Thyroid gland (tissue), 4 donors: ENCODE measurements around the gene NLRC5. TPM values are rescaled to one million over a fixed set of nuclear protein-coding genes. Genes with fewer than 3 reads are reported as not detected.
"Not testable (repeated sequence)": the region's sequence is repeated elsewhere in the genome, so short reads cannot be mapped to it uniquely, and the experiment has no call there.

Experiments
- DNase-seq, 2 donors: peaks; one replicate each; pipeline ENCODE4 v3.0.0-alpha.2; 2019
- H3K27ac ChIP-seq, 3 donors: fragments of 200-600 bp; sonication (generic); 1 replicate in 2 of 3; 2 replicates in 1 of 3; pipeline ENCODE4 v1.5.1; 2016 to 2019; ENCODE audit warnings: mild to moderate bottlenecking in 1 of 3, moderate library complexity in 1 of 3
- H3K27me3 ChIP-seq: fragments of 200-600 bp; sonication (generic); one replicate; pipeline ENCODE4 v1.5.1; 2019
- H3K36me3 ChIP-seq, 2 donors: fragments of 200-600 bp; sonication (generic); one replicate each; pipeline ENCODE4 v1.5.1; 2016 to 2019
- H3K4me1 ChIP-seq, 2 donors: fragments of 200-600 bp; sonication (generic); one replicate each; pipeline ENCODE4 v1.5.1; 2017 to 2019
- H3K4me3 ChIP-seq, 3 donors: fragments of 200-600 bp; sonication (generic); replicated peaks in 1 of 3; 1 replicate in 2 of 3; 2 replicates in 1 of 3; pipeline ENCODE4 v1.5.1; 2016; ENCODE audit warnings: mild to moderate bottlenecking in 1 of 3
- H3K9me3 ChIP-seq: fragments of 200-600 bp; sonication (generic); one replicate; pipeline ENCODE4 v1.5.1; 2017
- POLR2A ChIP-seq, 2 donors: fragments of 450-650 bp; IDR thresholded peaks; one replicate each; pipeline ENCODE4 v1.6.1; 2017; ENCODE audit warnings: antibody characterized with exemption in 2 of 2, mild to moderate bottlenecking in 2 of 2, moderate library complexity in 1 of 2
- WGBS, 2 donors: methylation state at CpG; one replicate each; pipeline ENCODE4 v1.1.5; 2017; 5-methylcytosine and 5-hydroxymethylcytosine counted together
- intact Hi-C: fragments of 100-400 bp; cut with DNase I; formaldehyde crosslinking; loops from one replicate; pipeline ENCODE4 v1.15.1; 2023
- total RNA-seq, 4 donors: library from RNA; depleted of rRNA; stranded (reverse); fragments of >200 nt; gene quantifications; one replicate each; pipeline ENCODE4 v1.2.3, GENCODE V29; 2016
- TF ChIP-seq, protein P1 (sequence below), 6 experiments: fragments of 200-600 bp in 3 of 6; fragments of 450-650 bp in 3 of 6; sonication (generic) in 3 of 6; IDR thresholded peaks; one replicate each; pipeline ENCODE4 v1.5.1; 2016 to 2019; ENCODE audit warnings: antibody characterized with exemption in 6 of 6, mild to moderate bottlenecking in 2 of 6, inconsistent platforms in 1 of 6, moderate library complexity in 1 of 6

NLRC5 gene
- total RNA-seq, 4 donors from 2014 or later = 14.1 to 33.5 (median 20.5) TPM

DNA sequence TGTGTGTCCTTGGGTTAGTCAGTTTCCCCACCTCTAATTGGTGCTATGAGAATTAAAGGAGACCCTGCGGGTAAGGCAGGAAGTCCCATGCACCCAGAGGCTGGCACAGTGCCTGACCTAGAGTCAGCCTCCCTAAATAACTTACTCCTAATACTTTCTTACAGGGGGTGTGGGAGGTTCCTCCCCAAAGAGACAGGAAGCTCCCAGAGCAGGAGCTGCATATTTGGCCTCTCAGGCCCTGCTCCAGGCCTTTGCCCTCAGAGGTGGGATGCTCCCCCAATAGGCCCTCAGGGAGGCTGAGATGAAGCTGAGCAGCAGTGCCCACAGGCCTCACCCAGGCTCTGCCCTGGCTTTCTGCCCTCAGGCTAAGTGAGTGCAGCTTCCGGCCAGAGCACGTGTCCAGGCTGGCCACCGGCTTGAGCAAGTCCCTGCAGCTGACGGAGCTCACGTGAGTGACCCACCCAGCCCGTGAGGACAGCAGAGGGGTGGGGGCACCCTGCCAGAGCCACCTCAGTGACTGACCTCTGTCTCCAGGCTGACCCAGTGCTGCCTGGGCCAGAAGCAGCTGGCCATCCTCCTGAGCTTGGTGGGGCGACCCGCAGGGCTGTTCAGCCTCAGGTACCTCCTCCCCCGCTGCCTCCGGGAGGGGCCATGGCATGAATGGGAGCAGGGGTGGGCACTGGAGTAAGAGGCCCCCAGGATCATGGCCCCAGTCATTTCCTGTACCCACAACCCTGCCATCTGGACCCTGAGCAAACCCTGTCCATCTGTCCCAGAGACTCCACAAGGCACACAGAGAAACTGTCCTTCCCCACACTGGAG, 71.9 kb downstream of the NLRC5 start:
- Histone ChIP-seq H3K27me3 (no peaks in the 10 kb centered on the region), H3K27ac (peak overlapping the region; percentile 21 to 67 (median 67)), H3K4me3 (no peak overlapping the region), H3K36me3 (no peaks in the 10 kb centered on the region), H3K9me3 (no peaks in the 10 kb centered on the region), H3K4me1 (peaks cover 0 to 11% of the 10 kb centered on the region in 2 donors)
- TF ChIP-seq POLR2A (IDR thresholded peaks at IDR 0.05) = no peak
- TF ChIP-seq, protein P1, sequence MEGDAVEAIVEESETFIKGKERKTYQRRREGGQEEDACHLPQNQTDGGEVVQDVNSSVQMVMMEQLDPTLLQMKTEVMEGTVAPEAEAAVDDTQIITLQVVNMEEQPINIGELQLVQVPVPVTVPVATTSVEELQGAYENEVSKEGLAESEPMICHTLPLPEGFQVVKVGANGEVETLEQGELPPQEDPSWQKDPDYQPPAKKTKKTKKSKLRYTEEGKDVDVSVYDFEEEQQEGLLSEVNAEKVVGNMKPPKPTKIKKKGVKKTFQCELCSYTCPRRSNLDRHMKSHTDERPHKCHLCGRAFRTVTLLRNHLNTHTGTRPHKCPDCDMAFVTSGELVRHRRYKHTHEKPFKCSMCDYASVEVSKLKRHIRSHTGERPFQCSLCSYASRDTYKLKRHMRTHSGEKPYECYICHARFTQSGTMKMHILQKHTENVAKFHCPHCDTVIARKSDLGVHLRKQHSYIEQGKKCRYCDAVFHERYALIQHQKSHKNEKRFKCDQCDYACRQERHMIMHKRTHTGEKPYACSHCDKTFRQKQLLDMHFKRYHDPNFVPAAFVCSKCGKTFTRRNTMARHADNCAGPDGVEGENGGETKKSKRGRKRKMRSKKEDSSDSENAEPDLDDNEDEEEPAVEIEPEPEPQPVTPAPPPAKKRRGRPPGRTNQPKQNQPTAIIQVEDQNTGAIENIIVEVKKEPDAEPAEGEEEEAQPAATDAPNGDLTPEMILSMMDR (IDR thresholded peaks at IDR 0.05) = no peak
- WGBS, 2 donors = 58 to 83% methylated on average over 4 to 11 of the region's 11 CpGs
- peak; percentile 74 to 75 for DNase-seq
- intact Hi-C loops = no loop called here

GRCh38 chr16:57062329-57062728, 73.0 kb downstream of the NLRC5 start:
- H3K4me1 ChIP-seq = peaks cover 0 to 11% of the 10 kb centered on the region in 2 donors
- peak overlapping the region in 1 of 3 donors; percentile 67 for H3K27ac ChIP-seq
- no peaks in the 10 kb centered on the region for H3K9me3 ChIP-seq
- no peak for TF ChIP-seq POLR2A (IDR thresholded peaks at IDR 0.05)
- TF ChIP-seq, protein P1 (IDR thresholded peaks at IDR 0.05) = no peak
- no peak for DNase-seq
- H3K36me3 ChIP-seq = no peaks in the 10 kb centered on the region
- intact Hi-C loops = no loop called here
- H3K27me3 ChIP-seq = no peaks in the 10 kb centered on the region
- WGBS, 2 donors = 74 to 75% methylated on average over 8 of the region's 8 CpGs
- H3K4me3 ChIP-seq = no peak overlapping the region

- intact Hi-C loops, DNase-seq, H3K36me3 ChIP-seq, H3K27ac ChIP-seq, H3K9me3 ChIP-seq, H3K4me3 ChIP-seq, H3K27me3 ChIP-seq: not testable (repeated sequence)
- WGBS, 2 donors = 84 to 91% methylated on average over 8 of the region's 8 CpGs
- peaks cover 0 to 11% of the 10 kb centered on the region in 2 donors for H3K4me1 ChIP-seq
These were observed 73.8 kb downstream of the NLRC5 start for GRCh38 chr16:57063189-57063588.

GRCh38 chr16:57064995-57065394, 75.6 kb downstream of the NLRC5 start:
- H3K4me3 ChIP-seq = no peak overlapping the region
- no peaks in the 10 kb centered on the region for H3K9me3 ChIP-seq
- TF ChIP-seq, protein P1 (IDR thresholded peaks at IDR 0.05) = no peak
- TF ChIP-seq POLR2A (IDR thresholded peaks at IDR 0.05) = no peak
- H3K27me3 ChIP-seq = no peaks in the 10 kb centered on the region
- no peaks in the 10 kb centered on the region for H3K36me3 ChIP-seq
- peaks cover 0 to 11% of the 10 kb centered on the region in 2 donors for H3K4me1 ChIP-seq
- 92 to 93% methylated on average over 5 of the region's 5 CpGs for WGBS, 2 donors
- intact Hi-C loops = no loop called here
- H3K27ac ChIP-seq = no peak overlapping the region
- no peak for DNase-seq

GRCh38 chr16:57066625-57067024, 77.3 kb downstream of the NLRC5 start:
- intact Hi-C loops = no loop called here
- TF ChIP-seq, protein P1 (IDR thresholded peaks at IDR 0.05) = no peak
- no peak for TF ChIP-seq POLR2A (IDR thresholded peaks at IDR 0.05)
- no peak overlapping the region for H3K4me3 ChIP-seq
- no peak for DNase-seq
- H3K27ac ChIP-seq = no peak overlapping the region
- H3K27me3 ChIP-seq = no peaks in the 10 kb centered on the region
- H3K36me3 ChIP-seq = no peaks in the 10 kb centered on the region
- 88 to 94% methylated on average over 4 of the region's 4 CpGs for WGBS, 2 donors
- peaks cover 0 to under 1% of the 10 kb centered on the region in 2 donors for H3K4me1 ChIP-seq
- H3K9me3 ChIP-seq = no peaks in the 10 kb centered on the region
